H1 (cell line): ENCODE results near the gene ACP4. TPM values are rescaled to one million over a fixed set of nuclear protein-coding genes. Genes with fewer than 3 reads are reported as not detected.

Source experiments
- CTCF ChIA-PET: fragments of 300-600 bp; sonication (Branson Sonifier 250); formaldehyde crosslinking; loops from one replicate; lab custom pipeline; 2021; ENCODE audit not compliant: partially characterized antibody; lab: Charles Lee
- POLR2A ChIA-PET: fragments of 300-600 bp; sonication (Branson Sonifier 250); formaldehyde crosslinking; loops from one replicate; lab custom pipeline; 2021; ENCODE audit warnings: inconsistent platforms; ENCODE audit not compliant: partially characterized antibody; lab: Charles Lee
- DNase-seq, 2 experiments: peaks; one replicate each; pipeline versions ENCODE4 v3.0.0 to v3.0.0-alpha.2; 2010 to 2022; ENCODE audit warnings: low spot score in 2 of 2, low read depth in 1 of 2, mixed read lengths in 1 of 2
- FAIRE-seq: peaks from 2 replicates; lab custom pipeline; 2011; peaks lifted over from hg19 to GRCh38; lab: Jason Lieb, UNC
- H2AFZ ChIP-seq: 2 replicates; pipeline ENCODE4 v1.8.1; 2012; ENCODE audit warnings: low read length, inconsistent platforms
- H2AK5ac ChIP-seq: 2 replicates; pipeline ENCODE4 v1.6.1; 2013; ENCODE audit warnings: low read depth, low read length
- H2BK120ac ChIP-seq: replicated peaks from 2 replicates; pipeline ENCODE3; 2013; ENCODE audit warnings: low read depth, low read length, inconsistent platforms
- H2BK12ac ChIP-seq: 2 replicates; pipeline ENCODE4 v1.6.1; 2013; ENCODE audit warnings: low read depth, low read length
- H2BK15ac ChIP-seq: 2 replicates; pipeline ENCODE4 v1.6.1; 2013; ENCODE audit warnings: low read length
- H2BK20ac ChIP-seq: 2 replicates; pipeline ENCODE4 v1.6.1; 2013; ENCODE audit warnings: low read length
- H2BK5ac ChIP-seq: 2 replicates; pipeline ENCODE4 v1.6.1; 2013; ENCODE audit warnings: low read depth, low read length
- H3K14ac ChIP-seq: 2 replicates; pipeline ENCODE4 v1.6.1; 2013; ENCODE audit warnings: inconsistent platforms; ENCODE audit not compliant: insufficient read length
- H3K18ac ChIP-seq: 2 replicates; pipeline ENCODE4 v1.6.1; 2013; ENCODE audit warnings: low read length; ENCODE audit errors: extremely low read depth
- H3K23ac ChIP-seq: 2 replicates; pipeline ENCODE4 v1.6.1; 2013; ENCODE audit warnings: inconsistent platforms; ENCODE audit not compliant: insufficient read length
- H3K23me2 ChIP-seq: 2 replicates; pipeline ENCODE4 v1.6.1; 2013; ENCODE audit warnings: low read depth, low read length
- H3K27ac ChIP-seq: 2 replicates; pipeline ENCODE4 v1.6.1; 2011; ENCODE audit warnings: low read depth, low read length, inconsistent platforms
- H3K27me3 ChIP-seq, 4 experiments: replicated peaks in 1 of 4; 1 replicate in 1 of 4; 2 replicates in 3 of 4; pipeline versions ENCODE4 v1.6.1 to v1.8.1; 2011 to 2013; ENCODE audit warnings: low read length in 3 of 4, mild to moderate bottlenecking in 3 of 4, inconsistent platforms in 2 of 4, mixed read lengths in 2 of 4, moderate library complexity in 1 of 4; ENCODE audit not compliant: control insufficient read depth in 3 of 4, insufficient read depth in 3 of 4; ENCODE audit errors: extremely low read depth in 1 of 4
- H3K36me3 ChIP-seq, 4 experiments: 2 replicates each; pipeline versions ENCODE4 v1.6.1 to v1.8.1; 2011 to 2013; ENCODE audit warnings: mild to moderate bottlenecking in 4 of 4, low read length in 3 of 4, moderate library complexity in 2 of 4, control low read depth in 1 of 4, inconsistent platforms in 1 of 4; ENCODE audit not compliant: insufficient read depth in 4 of 4, control insufficient read depth in 2 of 4
- H3K4ac ChIP-seq: replicated peaks from 2 replicates; pipeline ENCODE3; 2013; ENCODE audit warnings: low read length, low read depth, mixed read lengths, inconsistent platforms; ENCODE audit not compliant: insufficient read length
- H3K4me1 ChIP-seq, 4 experiments: replicated peaks in 1 of 4; 1 replicate in 1 of 4; 2 replicates in 3 of 4; pipeline versions ENCODE4 v1.6.1 to v1.8.1; 2011 to 2013; ENCODE audit warnings: low read length in 3 of 4, inconsistent platforms in 2 of 4, mixed read lengths in 1 of 4; ENCODE audit not compliant: insufficient read depth in 4 of 4, control insufficient read depth in 3 of 4
- H3K4me2 ChIP-seq, 2 experiments: 2 replicates each; pipeline versions ENCODE4 v1.6.1 to v1.8.1; 2011 to 2013; ENCODE audit warnings: low read depth in 2 of 2, low read length in 2 of 2, control low read depth in 1 of 2, inconsistent platforms in 1 of 2, mild to moderate bottlenecking in 1 of 2; ENCODE audit not compliant: insufficient read depth in 1 of 2
- H3K4me3 ChIP-seq, 4 experiments: fragments of 200-600, 300-600 bp in 1 of 4; sonication (generic), shearing (Covaris generic), sonication (Bioruptor Twin) in 1 of 4; 2 replicates each; pipeline versions ENCODE4 v1.5.1 to v1.8.1; 2011 to 2016; ENCODE audit warnings: low read length in 4 of 4, low read depth in 3 of 4, control low read depth in 2 of 4, inconsistent platforms in 2 of 4, mild to moderate bottlenecking in 2 of 4, mixed read lengths in 1 of 4, moderate library complexity in 1 of 4; ENCODE audit not compliant: insufficient read depth in 2 of 4; ENCODE audit errors: extremely low read depth in 1 of 4
- H3K56ac ChIP-seq: replicated peaks from 2 replicates; pipeline ENCODE3; 2013; ENCODE audit warnings: low read depth, mild to moderate bottlenecking, mixed read lengths, low read length, inconsistent platforms; ENCODE audit not compliant: insufficient read length
- H3K79me1 ChIP-seq: 2 replicates; pipeline ENCODE4 v1.6.1; 2013; ENCODE audit warnings: low read depth, low read length, control low read depth
- H3K79me2 ChIP-seq, 2 experiments: 2 replicates each; pipeline versions ENCODE4 v1.6.1 to v1.8.1; 2012 to 2013; ENCODE audit warnings: low read length in 2 of 2, mild to moderate bottlenecking in 2 of 2, inconsistent platforms in 1 of 2; ENCODE audit not compliant: insufficient read depth in 2 of 2, control insufficient read depth in 1 of 2
- H3K9ac ChIP-seq, 4 experiments: replicated peaks in 1 of 4; 1 replicate in 1 of 4; 2 replicates in 3 of 4; pipeline versions ENCODE4 v1.6.1 to v1.8.1; 2011 to 2013; ENCODE audit warnings: low read depth in 3 of 4, low read length in 3 of 4, control low read depth in 2 of 4, mild to moderate bottlenecking in 2 of 4, moderate library complexity in 2 of 4, inconsistent platforms in 1 of 4; ENCODE audit errors: extremely low read depth in 1 of 4
- H3K9me3 ChIP-seq, 2 experiments: 2 replicates each; pipeline versions ENCODE4 v1.6.1 to v1.8.1; 2012 to 2013; ENCODE audit warnings: mild to moderate bottlenecking in 2 of 2, moderate library complexity in 2 of 2, control low read depth in 1 of 2, inconsistent platforms in 1 of 2, low read depth in 1 of 2, low read length in 1 of 2, mixed read lengths in 1 of 2; ENCODE audit not compliant: insufficient read depth in 2 of 2
- H4K20me1 ChIP-seq, 2 experiments: replicated peaks in 1 of 2; 2 replicates each; pipeline versions ENCODE3 to v1.8.1; 2011 to 2013; ENCODE audit warnings: inconsistent platforms in 2 of 2, low read length in 2 of 2, mild to moderate bottlenecking in 1 of 2; ENCODE audit not compliant: insufficient read depth in 2 of 2, control insufficient read depth in 1 of 2
- H4K5ac ChIP-seq: 2 replicates; pipeline ENCODE4 v1.6.1; 2013; ENCODE audit warnings: low read length, low read depth, mixed read lengths, inconsistent platforms; ENCODE audit not compliant: insufficient read length
- H4K8ac ChIP-seq: 2 replicates; pipeline ENCODE4 v1.8.0; 2013; ENCODE audit warnings: mild to moderate bottlenecking, moderate library complexity, low read length, inconsistent platforms; ENCODE audit not compliant: insufficient read depth; ENCODE audit errors: extremely low read depth
- H4K91ac ChIP-seq: replicated peaks from 2 replicates; pipeline ENCODE3; 2013; ENCODE audit warnings: low read length, mixed read lengths, inconsistent platforms; ENCODE audit not compliant: insufficient read length
- CBX8 ChIP-seq: fragments of 300-800, 300-1000 bp; sonication (generic); IDR thresholded peaks from 2 replicates; pipeline ENCODE4 v1.7.1; 2016; ENCODE audit warnings: low read depth, low read length, borderline replicate concordance
- POLR2A ChIP-seq, 2 experiments: IDR thresholded peaks; 1 replicate in 1 of 2; 2 replicates in 1 of 2; pipeline ENCODE4 v1.6.1; 2011; ENCODE audit warnings: low read depth in 2 of 2, low read length in 2 of 2, mild to moderate bottlenecking in 2 of 2; ENCODE audit errors: control extremely low read depth in 1 of 2
- POLR2AphosphoS5 ChIP-seq: IDR thresholded peaks from 2 replicates; pipeline ENCODE4 v1.6.1; 2011; ENCODE audit warnings: low read depth, low read length
- POU5F1 ChIP-seq: IDR thresholded peaks from 2 replicates; pipeline ENCODE4 v1.6.1; 2011; ENCODE audit warnings: low read depth, mild to moderate bottlenecking, low read length, moderate library complexity
- SIX5 ChIP-seq: IDR thresholded peaks from 2 replicates; pipeline ENCODE4 v1.6.1; 2011; ENCODE audit warnings: mild to moderate bottlenecking, low read depth, low read length
- TCF12 ChIP-seq: IDR thresholded peaks from 2 replicates; pipeline ENCODE4 v1.6.1; 2011; ENCODE audit warnings: low read depth, mild to moderate bottlenecking, low read length
- WGBS, 2 experiments: shearing (Covaris generic) in 1 of 2; methylation state at CpG; one replicate each; pipeline versions ENCODE4 v1.1.6 to v1.1.7; 2013 to 2015; ENCODE audit warnings: low lambda C conversion rate in 2 of 2, mixed read lengths in 2 of 2, inconsistent platforms in 1 of 2, low coverage in 1 of 2, missing lambda C conversion rate in 1 of 2; ENCODE audit not compliant: insufficient replicate concordance in 2 of 2, insufficient coverage in 1 of 2, insufficient read length in 1 of 2; ENCODE audit errors: extremely low coverage in 1 of 2, missing lambda C conversion rate in 1 of 2; 5-methylcytosine and 5-hydroxymethylcytosine counted together
- polyA plus RNA-seq, 7 experiments: library from polyadenylated mRNA; depleted of rRNA in 3 of 7; stranded (reverse) in 5 of 7; unstranded in 2 of 7; fragments of >200 nt in 5 of 7; fragments of 200-250 nt in 2 of 7; gene quantifications; 1 replicate in 5 of 7; 2 replicates in 1 of 7; 4 replicates in 1 of 7; pipeline versions ENCODE4 v1.2.1 to v1.2.3, GENCODE V29; 2011 to 2013; ENCODE audit warnings: missing spikeins in 2 of 7, mixed read lengths in 2 of 7
- total RNA-seq: library from RNA; stranded (reverse); fragmentation: NEBNext Ultra II Directional; extraction: Animal tissue kit (Norgen Biotek cat#: 25700); gene quantifications from 2 replicates; pipeline ENCODE4 v1.2.1, GENCODE V29; 2021

Gene ACP4
- total and polyA plus RNA-seq, 2 of the 8 experiments (the other 6 are each of a cell fraction or from before 2014, with no cell fraction given), result not detected

DNA sequence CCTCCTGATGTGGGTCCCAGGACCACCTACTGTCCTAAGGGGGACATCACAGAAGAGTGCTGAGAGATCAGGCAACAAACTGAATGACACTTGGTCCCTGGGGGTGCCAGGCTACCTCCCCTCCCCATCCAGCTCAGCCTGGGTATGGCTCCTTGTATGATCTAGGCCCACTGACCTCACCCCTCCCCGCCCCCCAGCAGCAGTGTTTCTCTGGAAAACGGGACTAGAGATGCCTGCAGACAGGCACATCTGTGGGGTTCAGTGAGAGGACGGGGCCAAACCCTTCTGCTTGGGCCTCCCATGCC is 9.3 kb downstream of the ACP4 start:
- Histone ChIP-seq H3K9me3 (no peaks in the 10 kb centered on the region), H3K23ac (no peak overlapping the region), H3K18ac (no peak overlapping the region), H3K4me3 (no peak overlapping the region), H2BK5ac (no peak overlapping the region), H3K4me1 (peaks cover 0 to 16% (median 8%) of the 10 kb centered on the region in 4 experiments; a peak in 5 of 7 replicates), H4K91ac (no peak overlapping the region), H3K27me3 (no peaks in the 10 kb centered on the region), H3K36me3 (peaks cover 32 to 62% (median 50%) of the 10 kb centered on the region in 4 experiments; a peak in 7 of 8 replicates), H3K79me2 (peaks cover 25 to 45% of the 10 kb centered on the region in 2 experiments), H2BK12ac (no peak overlapping the region), H2BK120ac (no peak overlapping the region), H3K4me2 (no peak overlapping the region), H4K20me1 (peaks cover 55 to 58% of the 10 kb centered on the region in 2 experiments), H3K14ac (no peak overlapping the region), H2BK20ac (no peak overlapping the region), H3K27ac (no peak overlapping the region), H3K23me2 (peaks cover 6% of the 10 kb centered on the region), H4K8ac (no peak overlapping the region; the same call in 1 of the 2 replicates), H2AFZ (no peak overlapping the region), H3K56ac (no peak overlapping the region), H3K79me1 (peaks cover 14% of the 10 kb centered on the region), H2AK5ac (no peak overlapping the region), H2BK15ac (no peak overlapping the region), H3K9ac (no peak overlapping the region), H4K5ac (no peak overlapping the region), H3K4ac (no peak overlapping the region)
- DNase-seq, result no peak
- ChIA-PET CTCF (interaction anchor here (0.6 to 1.8 kb wide), 2 partner anchors 94 to 768 kb away, joined by 3 to 5 read pairs; no protein-coding TSS in a partner anchor), POLR2A (interaction anchor here (0.7 to 15.0 kb wide), 8 partner anchors 8 to 92 kb away, joined by 3 to 275 read pairs (median 4); partner anchors contain the start of genes ACP4 and KLK1)
- TF ChIP-seq POLR2AphosphoS5, result peak; percentile 91; the same call in 1 of the 2 replicates
- TF ChIP-seq TCF12, result no peak
- no peak for TF ChIP-seq CBX8
- TF ChIP-seq POU5F1, result no peak
- TF ChIP-seq POLR2A (IDR thresholded peaks at IDR 0.05; ENCODE audit: control extremely low read depth in 1 of 2, low read depth in 2 of 2, low read length in 2 of 2), result peak; percentile 3 to 60
- no peak for TF ChIP-seq SIX5
- 88% methylated on average over 2 of the region's 3 CpGs; no CpG with 5 or more reads in 1 of the 2 experiments for whole genome bisulfite sequencing, 2 experiments
- FAIRE-seq, result no peak
